ENCODE measurements around the gene POT1.
A peak's percentile ranks its signal among the peaks of the same experiment; 100 is the strongest.

The POT1 gene

DNA sequence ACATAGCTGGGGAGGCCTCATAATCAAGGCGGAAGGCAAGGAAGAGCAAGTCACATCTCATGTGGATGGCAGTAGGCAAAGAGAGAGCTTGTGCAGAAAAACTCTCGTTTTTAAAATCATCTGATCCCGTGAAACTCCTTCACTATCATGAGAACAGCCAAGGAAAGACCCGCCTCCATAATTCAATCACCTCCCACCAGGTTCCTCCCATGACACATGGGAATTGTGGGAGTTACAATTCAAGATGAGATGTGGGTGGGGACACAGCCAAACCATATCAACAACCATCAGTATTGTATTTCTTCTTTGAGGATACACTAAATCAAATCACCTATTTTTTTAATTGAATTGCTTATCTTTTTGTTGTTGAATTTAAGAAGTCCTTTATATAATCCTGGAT is 16.7 kb downstream of the POT1 start:
- no peak for DNase-seq (ENCODE audit: low spot score)

DNA sequence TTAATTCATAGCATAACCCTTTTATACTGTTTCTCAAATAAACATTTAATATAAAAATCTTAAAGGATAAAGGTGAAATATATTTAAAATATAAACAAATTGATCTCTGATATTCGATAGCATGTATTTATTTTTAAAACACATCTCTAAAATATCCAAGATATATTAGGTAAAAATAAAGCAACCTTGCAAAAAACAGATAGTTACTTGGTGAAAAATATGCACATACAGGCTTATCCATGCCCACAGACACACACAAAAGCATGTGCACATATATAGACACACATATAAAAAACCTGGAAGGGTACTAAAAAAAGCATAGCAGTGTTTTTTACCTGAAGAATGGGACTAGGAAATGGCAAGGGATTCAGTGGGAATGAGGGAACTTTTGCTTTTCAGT is 19.8 kb downstream of the POT1 start:
- no peak for DNase-seq (ENCODE audit: low spot score)

DNA sequence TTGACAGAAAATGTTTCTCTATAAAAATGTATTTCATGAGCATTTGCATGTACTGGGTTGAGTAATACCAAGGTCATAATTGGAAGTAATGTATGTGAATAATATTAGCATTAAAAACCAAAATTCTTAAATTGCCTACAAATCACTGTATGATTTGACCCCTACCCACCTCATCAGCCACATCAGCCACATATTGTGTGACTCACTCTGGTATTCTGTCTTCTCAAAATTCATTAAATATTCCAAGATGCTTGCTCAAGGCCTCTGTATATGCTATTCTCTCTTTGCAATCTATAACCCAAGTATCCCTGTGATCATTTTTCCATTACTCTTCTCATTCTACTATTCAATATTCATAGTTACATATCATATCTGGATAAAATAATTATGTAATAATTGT is 21.4 kb downstream of the POT1 start:
- no peak for DNase-seq (ENCODE audit: low spot score)

DNA sequence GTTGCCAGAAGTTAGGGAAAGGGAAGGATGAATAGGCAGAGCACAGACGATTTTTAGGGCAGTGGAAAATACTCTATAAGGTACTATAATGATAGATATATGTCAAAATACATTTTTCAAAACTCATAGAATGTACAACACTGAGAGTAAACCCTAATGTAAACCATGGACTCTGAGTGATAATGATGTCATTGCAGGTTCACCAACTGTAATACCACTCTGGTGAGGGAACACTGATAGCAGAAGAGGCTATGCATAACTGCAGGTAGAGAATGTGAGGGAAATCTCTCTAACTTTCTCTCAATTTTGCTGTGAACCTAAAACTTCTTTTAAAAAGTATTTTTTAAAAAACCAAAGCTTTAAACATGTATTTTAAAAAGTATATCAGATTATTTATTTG is 22.1 kb downstream of the POT1 start:
- DNase-seq (ENCODE audit: low spot score) = no peak

DNA sequence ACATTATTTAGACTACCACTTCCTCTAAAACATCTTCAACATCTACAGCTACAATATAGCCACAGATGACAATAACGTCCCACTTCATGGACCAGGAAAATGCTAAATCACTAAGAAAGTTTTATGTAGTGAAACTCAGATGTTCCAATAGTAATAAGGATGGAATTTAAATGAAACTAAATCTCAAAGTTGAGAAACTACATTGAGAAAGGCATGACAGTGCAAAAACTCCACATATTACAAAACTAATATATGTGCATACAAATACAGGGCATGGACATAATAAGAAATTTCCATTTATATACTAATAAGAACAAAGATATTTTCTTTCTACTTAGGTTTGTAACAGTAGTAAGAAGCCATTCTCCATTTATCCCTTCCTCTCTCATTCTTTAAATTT is 31.1 kb downstream of the POT1 start:
- DNase-seq (ENCODE audit: low spot score) = no peak

DNA sequence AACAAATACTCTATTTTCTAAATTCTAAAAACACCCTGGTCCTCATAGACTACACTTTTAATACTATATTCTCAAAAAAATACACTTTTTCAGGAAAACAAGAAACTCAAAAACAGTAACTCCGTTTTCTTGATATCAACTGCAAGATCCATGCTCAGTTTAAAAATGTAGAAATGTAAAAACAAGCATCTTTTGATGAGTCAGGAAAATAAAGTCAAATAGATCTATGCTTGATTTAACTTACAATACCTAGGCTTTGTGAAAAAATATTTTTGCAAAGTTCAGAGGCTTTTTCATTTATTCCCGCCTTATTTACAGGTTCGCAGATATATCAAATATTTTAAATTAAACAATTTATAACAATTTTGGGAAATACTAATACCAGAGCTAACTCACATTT is 33.6 kb downstream of the POT1 start:
- no peak for DNase-seq (ENCODE audit: low spot score)

DNA sequence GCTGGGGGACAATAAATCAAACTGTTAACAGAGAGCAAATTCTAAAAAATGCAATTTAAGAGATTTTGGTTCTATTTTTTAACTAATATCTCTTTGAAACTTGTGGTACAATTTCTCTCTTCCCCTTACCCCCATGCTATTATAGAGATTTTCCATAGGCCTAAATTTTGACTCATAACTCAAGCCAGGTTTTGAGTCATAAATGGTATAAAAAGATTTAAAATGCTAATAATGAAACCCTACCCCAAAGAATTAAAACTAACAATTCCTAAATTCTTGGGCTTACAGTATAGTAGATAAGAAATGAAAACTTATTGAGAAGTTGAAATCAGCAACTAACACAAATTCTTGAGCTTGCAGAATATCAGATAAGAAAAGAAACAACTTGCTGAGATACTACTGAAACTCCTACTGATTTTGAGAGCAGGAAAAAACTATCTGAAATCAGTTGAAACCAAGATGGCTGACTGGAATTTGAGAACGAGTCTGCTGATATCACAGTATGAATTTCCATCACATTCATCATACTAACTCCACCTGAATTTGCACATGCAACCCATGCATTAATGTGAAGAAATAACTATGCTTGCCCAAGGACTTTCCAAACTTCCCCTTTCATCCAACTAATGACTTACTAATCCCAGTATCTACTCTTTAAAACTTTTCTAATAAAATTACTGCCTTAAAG is 36.3 kb downstream of the POT1 start:
- no peak for DNase-seq (ENCODE audit: low spot score)

DNA sequence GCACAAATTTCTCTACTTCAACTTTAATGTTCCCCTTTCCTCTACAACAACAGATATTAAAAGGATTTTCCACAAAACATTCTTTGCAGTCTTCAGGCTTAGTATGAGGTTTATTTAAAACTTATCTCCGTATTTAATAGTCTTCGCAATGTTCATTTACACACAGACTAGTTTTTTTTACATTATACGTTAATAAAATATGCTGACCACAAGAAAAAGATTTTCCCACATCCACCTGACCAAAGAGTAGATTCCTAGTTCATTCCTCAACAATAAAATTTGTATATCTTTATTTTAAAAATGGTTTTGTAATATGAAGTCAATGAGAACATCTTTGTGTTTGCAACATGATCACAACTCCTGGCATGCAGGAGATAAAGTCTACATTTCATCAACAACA is 42.4 kb downstream of the POT1 start:
- no peak for DNase-seq (ENCODE audit: low spot score)

DNA sequence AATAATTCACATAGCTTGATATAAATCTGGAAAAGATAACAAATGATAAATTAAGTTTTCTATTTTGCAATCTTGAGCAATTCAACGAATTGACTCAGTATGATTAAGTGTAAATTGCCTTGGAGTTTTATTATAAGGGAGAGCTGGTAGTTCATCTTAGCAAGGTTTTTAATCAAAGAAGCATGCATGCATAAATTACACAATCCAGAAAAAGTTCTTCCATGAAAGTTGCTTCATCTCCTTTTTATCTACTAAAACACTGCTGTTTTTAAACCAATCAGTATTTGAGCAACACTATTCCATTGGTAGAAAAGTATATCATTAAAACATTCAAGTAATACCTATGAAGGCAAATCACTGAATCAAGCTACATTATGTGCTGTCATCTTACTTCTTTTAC is 47.6 kb downstream of the POT1 start:
- no peak for DNase-seq (ENCODE audit: low spot score)

DNA sequence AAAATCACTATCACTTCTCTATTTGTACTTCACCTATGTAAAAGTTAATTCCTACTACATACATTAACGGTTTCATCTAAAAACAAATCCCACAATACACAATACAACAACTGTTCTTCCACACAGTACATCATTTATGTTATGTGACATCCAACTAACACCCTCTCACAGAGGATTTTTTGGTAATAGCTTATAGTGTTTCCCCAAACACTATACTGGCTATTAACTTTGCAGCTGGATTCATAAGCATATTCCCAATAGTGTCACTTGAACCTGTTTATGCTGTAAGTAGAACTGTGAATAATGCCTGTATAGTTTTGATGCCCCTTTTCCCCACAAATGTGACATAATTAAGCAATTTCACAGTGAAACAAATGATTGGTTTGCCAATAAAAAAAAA is 49.9 kb downstream of the POT1 start:
- DNase-seq (ENCODE audit: low spot score) = no peak

DNA sequence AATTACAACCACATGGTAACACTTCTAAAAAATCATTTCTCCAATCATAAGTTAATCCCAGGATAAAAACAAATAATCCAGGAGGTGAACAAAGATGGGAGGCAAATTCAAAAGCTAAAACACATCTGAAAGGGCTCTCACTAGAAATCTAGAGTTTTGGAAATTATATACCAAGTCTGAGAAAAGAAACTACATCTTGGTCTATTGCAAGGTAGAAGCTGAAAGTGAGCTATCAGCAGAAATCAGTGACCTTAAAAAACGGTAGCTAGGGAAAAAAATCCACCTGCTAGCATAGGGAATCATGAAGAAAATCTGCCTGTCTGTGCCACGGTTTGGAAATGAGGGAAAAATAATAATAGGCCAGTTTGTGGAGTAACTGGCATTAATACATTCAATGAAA is 50.5 kb downstream of the POT1 start:
- DNase-seq (ENCODE audit: low spot score) = no peak

DNA sequence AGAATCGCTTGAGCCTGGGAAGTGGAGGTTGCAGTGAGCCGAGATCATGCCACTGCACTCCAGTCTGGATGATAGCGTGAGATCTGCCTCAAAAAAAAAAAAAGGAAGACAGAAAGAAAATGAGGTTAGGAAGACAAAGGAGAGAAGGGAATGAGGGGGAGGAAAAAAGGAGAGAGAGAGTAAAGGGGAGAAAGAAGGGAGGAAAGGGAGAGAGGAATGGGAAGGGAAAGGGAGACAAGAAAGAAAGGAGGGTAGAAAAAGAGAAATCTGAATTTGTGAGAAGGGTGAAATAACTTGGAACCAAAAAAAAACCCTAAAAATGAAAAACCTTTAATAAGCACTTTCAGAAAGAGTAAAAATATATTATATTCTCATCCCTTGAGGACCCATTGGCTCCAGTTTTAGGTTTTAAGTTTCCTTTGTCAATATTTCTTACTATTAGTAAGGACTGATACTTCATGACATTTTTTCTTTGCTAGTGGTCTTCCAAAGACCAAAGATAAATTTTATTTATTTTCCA is 54.9 kb downstream of the POT1 start:
- no peak for DNase-seq (ENCODE audit: low spot score)

DNA sequence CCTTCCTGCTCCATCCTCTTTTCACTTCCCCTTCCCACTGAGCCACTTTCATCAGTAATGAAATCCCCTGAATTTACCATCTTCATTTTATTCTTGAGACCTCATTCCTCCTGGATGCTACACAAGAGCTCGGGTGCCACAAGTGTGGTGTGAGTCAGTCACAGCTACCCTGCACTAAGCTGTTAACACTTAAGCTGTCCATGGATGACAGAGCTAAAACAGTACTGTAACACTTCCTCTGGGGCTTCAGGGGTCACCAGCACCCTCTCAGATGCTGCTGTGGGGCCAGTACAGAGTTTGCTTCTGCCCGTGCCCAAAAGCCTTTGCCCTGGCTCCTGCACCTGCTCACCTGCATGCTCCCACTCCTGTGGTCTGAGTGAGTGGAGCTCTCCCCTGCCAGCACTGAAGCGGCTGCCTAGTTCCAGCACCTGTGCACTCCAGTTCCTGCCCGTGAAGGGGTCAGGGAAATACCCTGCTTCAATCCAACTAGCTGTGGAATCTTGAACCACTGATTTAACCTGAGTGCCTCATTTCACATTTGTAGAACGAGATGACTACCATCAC is 71.9 kb downstream of the POT1 start:
- no peak for DNase-seq (ENCODE audit: low spot score)

DNA sequence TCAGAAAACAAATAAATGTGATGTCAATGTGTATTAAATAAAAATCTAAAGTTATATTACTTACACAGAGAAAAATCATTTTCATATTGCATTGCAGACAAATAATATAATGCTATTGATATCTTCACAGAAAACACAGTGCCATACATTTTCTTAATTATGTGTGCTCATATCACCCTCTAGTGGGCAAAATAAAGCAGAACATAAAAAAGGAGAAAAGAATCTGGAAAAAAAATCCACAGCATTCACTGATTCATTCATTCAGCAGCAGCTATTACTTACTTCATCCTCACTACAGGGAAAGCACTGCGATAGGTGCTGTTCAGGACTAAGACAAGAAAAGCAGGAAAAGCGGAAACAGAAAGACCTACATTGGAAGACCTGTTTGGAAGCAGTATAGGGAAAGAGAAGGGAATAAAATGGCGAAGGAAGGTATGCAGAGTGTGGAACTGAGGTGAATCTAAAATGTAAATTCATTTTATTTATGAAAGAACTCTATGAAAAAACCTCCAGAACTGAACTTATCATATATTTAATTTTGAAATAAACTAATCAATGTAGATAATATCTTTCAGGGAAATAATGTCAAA is 73.2 kb downstream of the POT1 start:
- DNase-seq (ENCODE audit: low spot score) = peak; percentile 61

DNA sequence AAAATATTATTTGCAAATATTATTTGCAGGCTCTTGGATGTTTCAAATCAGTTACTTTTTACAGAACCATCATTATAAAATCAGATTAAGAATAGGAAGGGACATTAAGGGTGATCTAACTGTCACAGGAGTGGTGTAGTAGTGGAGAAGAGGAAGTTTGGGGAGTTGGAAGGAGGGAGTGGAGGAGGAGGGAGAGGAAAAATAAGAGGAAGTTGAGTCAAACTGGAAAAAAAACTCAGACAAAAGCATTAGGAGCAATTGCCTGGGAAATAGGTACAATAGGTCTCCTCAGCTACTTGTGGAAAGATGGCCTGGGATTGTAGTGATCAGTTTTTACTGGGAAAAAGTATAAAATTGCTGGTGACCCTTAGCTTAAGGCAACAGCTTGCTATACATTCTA is 86.3 kb downstream of the POT1 start:
- DNase-seq (ENCODE audit: low spot score) = no peak

DNA sequence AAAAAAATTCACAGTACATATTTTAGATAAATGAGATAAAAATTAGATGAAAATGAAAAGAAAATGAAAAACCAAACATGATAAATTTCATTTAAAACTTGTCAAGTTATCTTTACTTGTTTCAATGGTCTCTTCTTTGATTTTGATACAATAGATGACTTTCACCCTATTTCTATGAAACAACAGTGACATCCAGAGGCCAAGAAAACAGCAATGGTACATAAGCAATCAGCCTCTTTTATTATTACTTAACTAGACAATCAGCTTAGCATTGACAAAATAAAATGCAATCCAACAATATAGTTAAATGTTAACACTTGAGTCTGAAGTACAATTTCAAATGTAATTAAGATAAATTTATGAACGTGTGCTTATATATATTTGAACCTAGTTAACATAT is 89.2 kb downstream of the POT1 start:
- no peak for DNase-seq (ENCODE audit: low spot score)

DNA sequence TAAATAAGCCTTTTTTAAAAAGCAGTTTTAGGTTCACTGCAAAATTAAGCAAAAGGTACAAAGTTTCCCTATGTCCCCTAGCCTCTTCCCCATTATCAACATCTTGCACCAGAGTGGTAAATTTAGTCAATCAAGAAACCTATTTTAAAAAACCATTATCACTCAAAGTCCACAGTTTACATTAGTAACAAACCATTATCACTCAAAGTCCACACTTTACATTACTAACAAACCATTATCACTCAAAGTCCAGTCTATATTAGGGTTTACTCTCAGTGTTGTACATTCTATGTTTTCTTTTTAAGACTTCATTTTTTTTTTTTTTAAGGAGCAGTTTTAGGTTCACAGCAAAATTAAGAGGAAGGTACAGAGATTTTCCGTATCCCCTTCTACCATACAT is 89.9 kb downstream of the POT1 start:
- DNase-seq (ENCODE audit: low spot score) = no peak

DNA sequence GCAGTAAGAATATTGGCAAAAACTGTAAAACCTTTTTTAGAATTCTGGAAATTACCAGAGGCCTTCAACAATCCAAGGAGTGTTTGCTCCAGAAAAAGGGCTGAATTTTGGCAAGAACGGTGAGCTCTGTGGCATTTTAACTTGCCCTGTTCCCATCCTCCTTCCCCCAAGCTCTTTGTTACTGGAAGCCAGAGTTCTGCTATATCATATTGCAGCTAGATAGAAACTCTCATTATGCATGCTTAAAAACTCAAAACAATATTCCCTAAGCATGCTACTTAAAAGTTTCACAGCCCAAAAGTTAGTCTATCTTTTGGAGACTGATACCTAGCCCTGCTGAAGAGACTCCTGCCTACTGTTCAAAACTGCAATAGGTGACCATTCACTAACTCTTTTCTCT is 93.5 kb downstream of the POT1 start:
- no peak for DNase-seq (ENCODE audit: low spot score)

DNA sequence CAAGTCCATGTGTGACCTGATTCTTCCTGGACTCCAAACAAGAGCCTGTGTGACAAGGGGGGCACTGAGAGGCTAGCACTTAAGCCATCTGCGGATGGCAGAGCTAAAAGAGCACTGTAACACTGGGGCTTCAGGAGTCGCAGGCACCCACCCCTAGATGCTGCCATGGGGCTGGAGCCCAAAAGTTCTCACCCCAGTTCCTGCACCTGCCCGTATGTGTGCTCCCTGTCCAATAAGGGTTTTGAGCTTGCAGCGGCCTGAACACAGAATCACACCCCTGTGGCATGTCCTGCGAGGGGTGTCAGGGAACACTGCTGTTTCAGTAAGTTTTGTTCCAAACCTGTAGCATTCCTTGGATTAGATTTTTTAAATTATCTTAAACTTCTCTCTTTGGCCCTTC is 110.8 kb downstream of the POT1 start:
- no peak for DNase-seq (ENCODE audit: low spot score)

DNA sequence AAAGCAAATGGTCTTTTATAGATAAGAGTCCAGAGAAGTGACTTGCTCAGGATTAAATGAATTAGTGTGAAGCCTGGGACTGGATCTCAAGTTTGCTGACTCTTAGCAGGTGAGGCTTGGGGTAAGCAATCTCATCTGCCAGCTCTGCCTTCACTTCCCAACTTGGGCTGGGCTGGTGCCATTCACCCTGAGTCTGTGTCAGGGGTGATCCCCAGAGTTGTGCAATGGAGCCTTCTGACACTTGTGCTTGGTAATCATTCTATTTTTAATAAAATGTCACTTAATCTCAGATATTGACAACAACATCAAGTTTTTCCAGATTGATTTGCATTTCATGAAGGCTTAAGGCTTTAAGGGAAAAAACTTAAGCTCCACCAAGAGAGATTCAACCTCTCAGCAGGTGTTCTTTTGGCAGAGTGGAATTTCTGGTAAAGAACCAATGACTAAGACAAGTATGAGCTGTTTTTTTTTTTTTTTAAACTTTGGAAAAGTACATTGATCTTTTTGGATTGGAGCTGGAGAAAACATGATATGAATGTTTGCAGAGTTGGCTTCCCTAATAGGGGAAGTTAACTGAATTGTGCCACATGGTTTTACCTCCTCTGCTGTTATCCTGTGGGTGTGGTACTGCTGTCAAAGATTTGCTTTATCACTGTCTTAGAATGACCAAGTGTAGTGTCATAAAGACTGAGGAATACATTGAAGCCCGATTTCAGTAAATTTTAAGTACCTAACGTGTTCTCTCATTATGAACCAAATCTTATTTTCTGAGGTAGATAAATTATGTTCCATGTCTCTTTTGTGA is 115.4 kb downstream of the POT1 start:
- no peak for DNase-seq (ENCODE audit: low spot score)

DNA sequence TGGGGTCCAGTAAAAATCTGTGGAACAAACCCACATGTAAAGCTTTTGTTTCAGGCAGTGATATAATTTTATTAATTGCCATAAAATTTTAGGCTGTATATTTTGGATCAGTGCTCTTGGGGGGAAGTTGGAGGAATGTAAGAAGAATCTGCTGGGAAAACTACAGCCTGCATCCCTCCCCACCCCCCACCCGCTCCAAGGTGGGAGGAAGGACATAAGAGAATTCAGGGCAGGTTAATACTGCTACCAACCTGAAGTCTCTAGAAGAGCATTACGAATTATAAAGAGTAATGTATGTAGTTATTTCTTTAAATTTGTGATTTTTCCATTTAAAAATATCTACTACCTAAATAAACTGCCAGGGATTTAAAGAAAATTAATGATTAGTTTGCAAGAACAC is 116.9 kb downstream of the POT1 start:
- DNase-seq (ENCODE audit: low spot score) = no peak

DNA sequence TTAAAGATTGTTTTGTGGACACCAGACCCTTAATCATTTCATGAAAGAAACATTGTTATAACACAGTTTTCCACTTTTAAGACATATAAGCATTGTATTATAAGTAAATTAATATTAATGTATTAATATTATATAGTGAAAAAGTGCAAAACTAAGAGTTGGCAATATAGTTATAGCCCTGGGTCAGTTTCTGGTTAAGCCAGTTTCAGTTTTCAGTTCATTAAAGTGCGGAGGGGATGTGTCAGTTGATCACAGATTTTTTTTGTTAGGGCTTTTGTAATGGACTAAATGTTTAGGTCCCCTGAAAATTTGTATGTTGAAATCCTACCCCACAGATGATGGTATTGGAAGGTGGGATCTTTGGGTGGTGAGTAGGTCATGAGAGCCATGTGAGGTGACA is 118.3 kb downstream of the POT1 start:
- DNase-seq (ENCODE audit: low spot score) = no peak

DNA sequence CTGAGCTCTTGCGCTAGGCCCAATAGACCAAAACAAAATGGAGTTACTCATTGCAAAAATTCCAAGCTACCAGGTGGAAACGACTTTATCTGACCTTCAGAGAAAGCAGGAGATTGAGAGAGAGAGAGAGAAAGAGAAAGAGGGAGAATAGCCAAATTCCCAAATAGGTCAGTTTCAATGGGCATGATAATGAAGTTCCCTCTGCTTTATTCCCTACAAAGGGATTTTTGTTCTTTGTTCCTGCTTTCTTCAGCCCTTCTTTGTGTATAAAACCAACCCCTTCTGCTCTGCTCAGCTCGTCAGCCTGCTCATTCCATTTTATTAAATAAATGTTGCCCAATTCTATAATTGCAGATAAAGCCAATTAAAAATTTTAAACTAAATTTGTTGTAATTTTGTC is 119.0 kb downstream of the POT1 start:
- DNase-seq (ENCODE audit: low spot score) = no peak

Measured in cerebellar cortex (tissue), 1 donor.